DMS114 treated with DMSO at 0.1 percent for 48 hours (cell line): ENCODE measurements around the gene NLRP10.

Source experiments
- DNase-seq: peaks from one replicate; lab custom pipeline; 2025; ENCODE audit not compliant: unreplicated experiment; lab: John Stamatoyannopoulos, UW

Gene NLRP10

DNA sequence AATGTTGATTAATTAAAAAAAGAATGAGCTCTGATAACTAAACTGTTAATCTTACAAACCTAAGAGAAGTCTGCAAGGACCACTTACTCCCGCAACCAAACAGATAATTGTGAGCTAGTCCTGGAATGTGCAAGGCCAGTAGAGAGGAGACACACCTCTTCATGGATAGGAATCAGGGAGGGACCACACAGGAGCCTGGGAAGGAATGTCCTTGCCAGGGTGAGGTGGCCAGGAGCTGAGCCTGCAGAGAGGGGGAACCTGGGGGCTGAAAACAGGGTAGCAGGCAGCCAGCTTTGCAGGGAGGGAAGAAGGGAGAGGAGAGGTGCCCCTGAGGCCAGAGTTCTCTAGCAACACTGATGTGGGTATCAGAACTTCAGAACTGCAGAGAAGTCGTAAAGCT lies 9.4 kb upstream of the NLRP10 start:
- DNase-seq, result no peak

- DNase-seq, result no peak
These were observed 7.8 kb upstream of the NLRP10 start for GRCh38 chr11:7973011-7973410.

DNA sequence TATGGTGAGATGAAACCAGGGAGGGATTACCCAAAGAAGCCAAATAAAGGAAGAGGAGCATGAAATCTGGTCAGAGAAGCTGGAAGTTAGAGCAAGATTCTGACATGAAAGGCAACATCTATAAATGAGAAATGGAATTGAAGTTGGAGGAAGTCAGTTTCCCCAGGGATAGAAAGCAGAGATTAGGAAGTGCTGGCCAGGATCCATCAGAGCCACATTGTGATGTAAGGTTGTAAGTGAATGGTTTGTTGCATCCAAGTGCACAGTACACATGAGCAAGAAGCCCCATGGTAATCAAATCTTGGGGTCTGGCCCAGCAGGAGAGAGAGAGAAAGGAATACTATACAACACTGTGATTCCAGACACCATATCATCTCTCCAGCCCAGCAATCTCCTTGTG lies 6.6 kb upstream of the NLRP10 start:
- no peak for DNase-seq

GRCh38 chr11:7969756-7970646 lies 4.8 kb upstream of the NLRP10 start:
- no peak for DNase-seq

GRCh38 chr11:7968686-7969085 lies 3.4 kb upstream of the NLRP10 start:
- DNase-seq, result no peak

DNA sequence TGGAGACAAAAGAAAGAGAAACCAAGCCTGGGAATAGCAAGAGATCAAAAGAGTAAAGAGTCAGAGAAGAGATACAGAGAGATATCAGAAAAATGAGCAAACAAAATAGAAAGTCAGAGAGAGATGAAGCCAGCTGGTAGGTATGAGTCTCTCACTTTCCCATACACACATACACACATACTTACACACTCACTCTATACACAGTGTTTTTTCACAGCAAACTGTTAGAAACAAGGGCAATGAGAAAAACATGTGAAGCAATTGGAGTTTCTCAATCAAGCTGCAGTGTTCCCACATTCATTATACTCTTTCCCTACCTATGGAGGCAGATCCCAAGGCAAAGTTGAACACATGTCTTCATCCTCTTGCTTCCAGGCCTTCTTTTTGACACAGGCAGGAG lies 2.6 kb upstream of the NLRP10 start:
- no peak for DNase-seq

- DNase-seq, result no peak
These were observed 1.9 kb upstream of the NLRP10 start for GRCh38 chr11:7967097-7967496.

DNA sequence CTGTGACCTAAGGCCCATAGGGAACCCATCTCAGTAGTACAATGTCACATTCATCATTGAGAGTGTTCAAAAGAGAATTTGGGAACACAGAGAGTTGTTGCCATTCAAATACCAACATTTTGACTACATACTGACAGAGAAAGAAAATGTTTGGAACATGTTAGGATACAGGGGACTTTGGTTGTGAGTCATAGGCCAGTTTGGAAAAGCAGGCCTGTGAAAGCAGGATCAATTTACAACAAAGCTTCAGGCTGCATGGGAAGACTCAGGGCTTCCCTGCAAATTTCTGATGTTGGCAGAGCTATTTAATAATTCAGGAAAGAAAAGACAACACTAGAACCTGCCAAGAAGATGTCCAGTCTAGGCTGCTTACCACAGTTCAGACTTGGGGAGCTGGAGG lies 374 bp downstream of the NLRP10 start:
- DNase-seq, result no peak

DNA sequence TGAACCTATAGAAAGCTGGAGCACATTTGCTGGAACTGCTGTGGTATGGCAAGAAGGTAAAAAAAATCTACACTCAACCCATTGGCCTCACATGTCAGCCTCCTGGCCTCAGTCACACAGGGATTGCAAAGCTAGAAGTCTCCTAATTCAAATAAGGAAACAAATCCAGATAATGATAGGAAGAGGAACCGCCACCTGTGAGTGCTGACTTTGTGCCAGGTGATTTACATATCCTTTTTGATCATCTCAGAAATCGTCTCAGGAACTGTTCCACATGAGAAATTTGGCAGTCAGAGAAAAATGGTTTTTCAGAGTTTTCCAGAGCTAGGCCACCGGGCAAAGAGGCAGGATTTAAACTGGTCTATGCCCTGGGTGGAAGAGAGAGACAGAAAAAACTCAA lies 986 bp downstream of the NLRP10 start:
- no peak for DNase-seq

DNA sequence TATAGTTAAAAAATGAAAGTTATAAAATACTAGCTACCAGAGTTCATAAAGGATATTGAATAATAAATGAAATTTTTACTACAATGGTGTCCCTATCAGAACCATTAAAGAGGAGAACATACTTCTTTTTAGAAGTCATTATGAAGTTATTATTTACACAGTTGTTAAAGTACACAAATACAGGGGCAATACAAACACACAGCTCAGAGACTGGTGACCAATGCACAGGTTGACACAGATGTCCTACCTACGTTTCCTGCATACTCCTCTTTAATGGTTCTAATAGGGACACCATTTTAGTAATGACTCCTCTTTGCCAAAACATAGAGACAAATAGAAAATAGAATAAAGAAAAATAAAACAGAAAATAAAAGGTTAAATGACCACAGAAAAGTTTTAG lies 10.1 kb downstream of the NLRP10 start:
- DNase-seq, result no peak

DNA sequence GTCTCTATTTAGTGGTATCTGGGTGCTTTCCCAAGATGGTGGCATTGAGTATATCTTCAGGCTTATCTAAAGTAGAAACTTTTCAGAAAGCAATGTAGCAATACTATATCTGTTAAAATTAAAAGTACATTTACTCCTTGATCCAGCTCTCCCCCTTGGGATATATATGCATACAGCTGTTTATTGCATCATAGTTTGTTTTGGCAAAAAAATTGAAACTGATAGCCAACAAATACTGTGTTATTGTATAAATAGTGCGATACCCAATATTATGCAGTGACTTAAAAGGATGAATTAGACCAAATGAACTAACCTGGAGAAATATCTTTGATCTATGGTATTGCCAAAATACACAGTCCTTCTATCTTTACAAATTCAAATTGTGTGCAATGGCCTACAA lies 15.3 kb downstream of the NLRP10 start:
- no peak for DNase-seq

DNA sequence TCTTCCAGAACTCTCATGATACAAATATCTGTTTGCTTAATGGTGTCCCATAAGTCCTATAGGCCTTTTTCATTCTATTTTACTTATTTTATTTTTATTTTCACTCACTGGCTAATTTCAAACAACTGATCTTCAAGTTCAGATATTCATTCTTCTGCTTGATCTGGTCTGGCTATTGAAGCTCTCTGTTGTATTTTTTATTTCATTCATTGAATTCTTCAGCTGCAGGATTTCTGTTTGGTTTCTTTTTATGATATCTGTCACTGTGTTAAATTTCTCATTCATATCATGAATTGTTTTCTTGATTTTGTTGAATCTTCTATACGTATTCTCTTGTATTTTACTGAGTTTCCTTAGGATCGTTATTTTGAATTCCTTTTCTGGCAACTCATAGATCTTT lies 21.1 kb downstream of the NLRP10 start:
- DNase-seq, result no peak

DNA sequence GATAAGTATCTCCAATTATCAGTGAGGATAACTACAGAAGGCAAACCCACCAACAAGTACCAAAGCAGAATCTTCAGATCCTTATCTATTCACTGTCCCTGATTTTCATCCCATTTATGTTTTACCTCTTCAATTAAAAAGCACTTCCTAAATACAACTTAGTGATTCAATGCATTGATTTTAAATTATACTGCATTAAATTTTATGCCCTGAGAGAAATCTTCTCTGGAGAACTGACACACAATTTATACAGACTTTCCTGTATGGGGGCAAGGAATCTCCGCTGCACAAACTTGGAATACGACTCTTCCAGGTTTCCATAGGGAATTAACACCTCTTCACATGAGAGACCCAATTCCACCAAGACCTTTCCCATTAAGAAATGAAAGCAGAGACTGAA lies 23.6 kb downstream of the NLRP10 start, which contains the start of gene OR10A3:
Gene OR10A3, minus strand, starts transcription at position 101 of the 400 bp plus-strand sequence. CDS start 2,188 bp downstream, outside the sequence.
- no peak for DNase-seq

- no peak for DNase-seq
These were observed 24.1 kb downstream of the NLRP10 start for GRCh38 chr11:7941146-7941545.

DNA sequence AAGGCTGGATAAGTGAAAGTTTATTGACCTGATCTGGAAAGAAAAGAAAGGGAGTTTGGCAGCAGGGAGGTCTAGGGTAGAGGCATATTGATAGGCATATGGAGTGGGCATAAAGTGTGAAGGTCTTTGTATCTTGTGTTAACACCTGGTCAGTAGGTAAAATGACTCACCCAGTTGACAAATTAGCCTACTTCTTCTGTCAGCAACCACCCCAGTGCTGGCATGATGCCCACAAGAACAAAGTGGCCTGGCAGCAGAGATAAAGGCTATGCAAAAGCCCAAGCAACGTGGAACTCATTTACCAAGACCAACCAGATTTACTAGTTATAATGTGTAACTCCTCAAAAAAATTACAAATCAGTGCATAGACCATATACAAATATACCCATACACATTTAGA lies 28.6 kb downstream of the NLRP10 start:
- DNase-seq, result no peak

DNA sequence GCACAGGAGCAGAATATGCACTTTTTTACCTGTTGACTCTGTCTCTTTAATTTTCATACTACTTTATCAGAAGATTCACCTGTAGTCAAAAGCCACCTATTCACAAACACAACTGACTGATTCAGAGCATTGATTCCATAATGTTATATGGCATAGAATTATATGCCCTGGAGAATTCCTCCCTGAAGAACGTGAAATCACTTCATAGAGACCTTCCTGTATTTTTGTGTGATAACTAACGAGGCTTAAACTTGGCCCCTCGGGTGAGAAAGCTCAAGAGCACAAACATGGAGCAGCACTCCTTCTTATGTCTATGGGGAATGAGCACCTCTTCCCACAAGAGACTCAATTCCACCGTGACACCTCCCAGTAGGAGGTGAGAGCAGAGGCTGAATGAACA lies 34.1 kb downstream of the NLRP10 start, which contains the start of gene OR10A6:
Gene OR10A6, minus strand, starts transcription at position 101 of the 400 bp plus-strand sequence. CDS start 2,606 bp downstream, outside the sequence.
- DNase-seq, result no peak

GRCh38 chr11:7927635-7928034 lies 37.6 kb downstream of the NLRP10 start:
- no peak for DNase-seq

DNA sequence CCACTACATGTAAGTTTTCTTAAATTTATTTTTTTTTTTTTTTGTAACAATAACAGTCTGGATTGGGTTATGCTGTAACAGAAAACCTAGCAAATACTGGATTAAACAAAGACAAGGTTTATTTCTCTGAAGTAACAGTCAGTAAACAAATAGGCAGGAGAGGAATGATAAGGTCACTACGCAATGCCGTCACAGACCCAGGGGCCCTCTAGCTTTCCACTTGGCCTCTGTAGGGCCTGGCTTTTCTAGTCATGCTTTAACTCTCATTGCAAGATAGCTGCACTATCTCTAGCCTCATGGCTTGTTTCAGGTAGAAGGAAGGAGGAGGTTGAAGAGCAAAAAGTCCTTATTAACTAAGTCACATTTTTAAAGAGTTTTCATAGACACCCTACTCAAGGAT lies 40.7 kb downstream of the NLRP10 start:
- DNase-seq, result no peak

DNA sequence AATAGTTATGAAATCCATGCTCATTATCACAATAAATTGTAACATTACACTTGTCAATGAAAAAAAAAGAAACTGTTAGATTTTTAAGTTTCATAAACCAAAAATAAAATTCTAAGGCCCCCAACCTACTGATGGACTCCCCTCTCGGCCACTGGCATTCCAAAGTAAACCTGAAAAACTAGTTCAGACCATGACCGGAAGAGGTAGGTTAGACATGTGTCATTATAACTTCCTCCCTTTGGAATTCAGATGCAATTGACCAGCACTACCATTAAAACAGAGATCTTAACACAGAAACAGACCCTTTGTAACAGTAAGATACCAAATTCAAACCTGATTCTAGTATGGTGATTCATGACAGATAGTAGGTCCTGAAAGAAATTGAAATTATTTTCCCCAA lies 47.1 kb downstream of the NLRP10 start:
- DNase-seq, result no peak
